K562 (cell line): ENCODE measurements around the gene MYO18B. TPM values are rescaled to one million over a fixed set of nuclear protein-coding genes. Genes with fewer than 3 reads are reported as not detected.

ENCODE experiments used
- BRCA1 ChIP-seq, 2 experiments: fragments of 450-650 bp in 1 of 2; sonication (generic) in 1 of 2; formaldehyde crosslinking in 1 of 2; IDR thresholded peaks; 2 replicates each; pipeline versions ENCODE4 v1.5.0 to v1.6.1; 2017 to 2020; ENCODE audit warnings: mild to moderate bottlenecking in 1 of 2, missing genetic modification reagents in 1 of 2
- CCNT2 ChIP-seq: IDR thresholded peaks from 2 replicates; pipeline ENCODE4 v1.6.1; 2011; ENCODE audit warnings: borderline replicate concordance, low read depth, mild to moderate bottlenecking, moderate library complexity, mixed read lengths, low read length; ENCODE audit not compliant: insufficient read length; ENCODE audit errors: extremely low read depth
- ELK3 ChIP-seq: fragments of 450-650 bp; formaldehyde crosslinking; IDR thresholded peaks from 2 replicates; pipeline ENCODE4 v1.4.0; 2020; ENCODE audit warnings: mild to moderate bottlenecking
- EP300 ChIP-seq: IDR thresholded peaks from 2 replicates; pipeline ENCODE4 v1.6.1; 2012; ENCODE audit warnings: low read length, improper control_type of control experiment
- HEY1 ChIP-seq: fragments of 250-450 bp; sonication (Bioruptor Pico); IDR thresholded peaks from 2 replicates; pipeline ENCODE4 v1.5.0; 2020; ENCODE audit warnings: mild to moderate bottlenecking, moderate library complexity, borderline replicate concordance
- HNRNPK ChIP-seq: fragments of 200-400 bp; formaldehyde crosslinking; IDR thresholded peaks from one replicate; pipeline ENCODE4 v1.6.1; 2018; ENCODE audit warnings: mild to moderate bottlenecking, low read depth, low read length; ENCODE audit not compliant: poor library complexity, severe bottlenecking
- KDM1A ChIP-seq, 2 experiments: fragments of 450-650 bp; IDR thresholded peaks; 2 replicates each; pipeline ENCODE4 v1.6.1; 2016; ENCODE audit warnings: mild to moderate bottlenecking in 2 of 2
- KLF16 ChIP-seq: IDR thresholded peaks from 2 replicates; pipeline ENCODE4 v1.6.1; 2016; ENCODE audit warnings: antibody characterized with exemption
- MEIS2 ChIP-seq: fragments of 450-650 bp; IDR thresholded peaks from 2 replicates; pipeline ENCODE4 v1.6.1; 2014; ENCODE audit warnings: mild to moderate bottlenecking; ENCODE audit not compliant: partially characterized antibody
- MYC ChIP-seq, 2 experiments: fragments of 250-450 bp in 1 of 2; sonication (Bioruptor Pico) in 1 of 2; IDR thresholded peaks; 2 replicates each; pipeline versions ENCODE4 v1.5.1 to v1.6.1; 2012 to 2021; ENCODE audit warnings: low read depth in 2 of 2, borderline replicate concordance in 1 of 2, improper control_type of control experiment in 1 of 2, low read length in 1 of 2, mild to moderate bottlenecking in 1 of 2, moderate library complexity in 1 of 2
- POU5F1 ChIP-seq: fragments of 150-350 bp; IDR thresholded peaks from 2 replicates; pipeline ENCODE4 v1.6.1; 2014; ENCODE audit warnings: borderline replicate concordance, low read length, low read depth, mild to moderate bottlenecking; ENCODE audit not compliant: partially characterized antibody
- SMARCA4 ChIP-seq: fragments of 450-650 bp; IDR thresholded peaks from 2 replicates; pipeline ENCODE4 v1.6.1; 2016
- TBP ChIP-seq: optimal IDR thresholded peaks from 2 replicates; pipeline ENCODE3; 2011; ENCODE audit warnings: low read depth, low read length, improper control_type of control experiment
- ZFX ChIP-seq: sonication (generic); formaldehyde crosslinking; IDR thresholded peaks from 2 replicates; pipeline ENCODE4 v1.8.0; 2022; ENCODE audit warnings: mild to moderate bottlenecking, missing genetic modification reagents, moderate library complexity
- ZNF12 ChIP-seq: sonication (generic); formaldehyde crosslinking; IDR thresholded peaks from 2 replicates; pipeline ENCODE4 v1.4.0; 2020; ENCODE audit warnings: mild to moderate bottlenecking, missing genetic modification reagents
- ZNF592 ChIP-seq: fragments of 450-650 bp; IDR thresholded peaks from 2 replicates; pipeline ENCODE4 v1.6.1; 2017; ENCODE audit warnings: antibody characterized with exemption, mild to moderate bottlenecking
- ZNF668 ChIP-seq: fragments of 250-450 bp; sonication (Bioruptor Pico); IDR thresholded peaks from 2 replicates; pipeline ENCODE4 v1.8.0; 2022; ENCODE audit warnings: mild to moderate bottlenecking, inconsistent platforms
- polyA plus RNA-seq, 8 experiments: library from polyadenylated mRNA; depleted of rRNA in 4 of 8; stranded (reverse) in 5 of 8; unstranded in 3 of 8; fragments of >200 nt; fragmentation: Nextera tagmentation in 2 of 8; fragmentation: Illumina TruSeq in 1 of 8; extraction: Ambion mirVana in 2 of 8; extraction: Trizol in 1 of 8; gene quantifications; 2 replicates each; pipeline versions ENCODE4 v1.2.1 to v1.2.3, GENCODE V29; 2011 to 2014; ENCODE audit warnings: inconsistent platforms in 1 of 8, missing spikeins in 1 of 8
- total RNA-seq, 7 experiments: library from RNA; depleted of rRNA in 6 of 7; stranded (reverse); fragments of >200 nt in 6 of 7; fragmentation: Illumina TruSeq in 2 of 7; extraction: Trizol in 2 of 7; gene quantifications; 2 replicates each; pipeline versions ENCODE4 v1.2.1 to v1.2.3, GENCODE V29; 2011 to 2021; ENCODE audit warnings: low replicate concordance in 1 of 7
- TF ChIP-seq, protein P1 (sequence below): sonication (generic); IDR thresholded peaks from 2 replicates; pipeline ENCODE4 v1.6.1; 2016
- TF ChIP-seq, protein P2 (sequence below): fragments of 450-650 bp; IDR thresholded peaks from 2 replicates; pipeline ENCODE4 v1.6.1; 2016; ENCODE audit warnings: antibody characterized with exemption

Gene MYO18B
- total and polyA plus RNA-seq, 9 of the 15 experiments (the other 6 are each of a cell fraction or from before 2014, with no cell fraction given): 0.06 to 7.0 (median 4.3) TPM

DNA sequence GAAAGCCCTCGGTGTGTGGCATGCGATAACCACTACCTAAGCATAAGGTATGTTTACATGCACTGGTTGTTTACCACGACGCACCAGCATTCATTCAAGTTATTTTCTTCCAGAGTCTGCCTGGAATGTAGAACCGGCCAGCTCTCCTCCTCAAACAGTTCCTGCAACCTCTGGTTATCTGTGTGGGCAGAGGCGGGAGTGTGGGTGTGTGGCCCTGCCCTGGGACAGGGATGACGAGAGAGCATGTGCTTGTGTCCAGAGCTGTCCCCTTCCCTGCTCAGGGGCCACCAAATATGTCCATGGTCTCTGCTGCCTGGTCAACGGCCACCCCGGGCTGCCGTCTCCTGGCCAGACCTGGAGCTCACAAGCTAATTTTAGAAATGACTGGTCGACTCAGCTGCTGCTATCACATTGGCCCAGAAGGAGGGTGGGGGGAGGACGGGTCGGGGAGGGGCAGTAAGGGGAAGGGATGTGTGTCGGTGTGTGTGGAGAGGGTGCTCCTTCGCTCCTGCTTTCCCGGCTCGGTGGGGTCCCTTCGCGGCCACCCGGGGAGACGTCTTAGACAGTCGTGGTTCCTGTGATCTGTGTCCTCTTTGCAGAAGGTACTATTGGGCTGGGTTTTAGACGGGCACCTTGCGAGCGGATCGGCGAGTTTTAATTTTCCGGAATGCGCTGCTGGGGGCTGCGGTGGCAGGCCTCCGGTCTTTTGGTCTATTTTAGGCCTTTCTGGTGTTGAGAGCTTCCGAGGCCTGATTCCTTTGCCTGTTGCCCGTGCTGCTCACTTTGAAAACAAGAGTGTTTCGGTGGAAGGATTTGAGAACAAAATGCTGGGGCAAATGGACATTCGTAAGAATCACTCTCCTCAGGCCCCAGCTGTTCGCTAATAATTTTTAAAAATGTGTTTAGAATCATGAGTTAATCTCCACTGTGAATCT, at the start of gene MYO18B (continued):
- TF ChIP-seq ZNF668 (CRISPR knock-in tag) (peak; percentile 60; the same call in 1 of the 2 replicates), ZNF12 (CRISPR knock-in tag) (no peak), HEY1 (CRISPR knock-in tag) (no peak), CCNT2 (peak; percentile 68), ZFX (CRISPR knock-in tag) (peak; percentile 59), MYC (IDR thresholded peaks at IDR 0.05; ENCODE audit: low read depth, low read length) (peak; percentile 93), MYC (CRISPR knock-in tag; IDR thresholded peaks at IDR 0.05; ENCODE audit: borderline replicate concordance, low read depth) (no peak), TBP (peak; percentile 56), BRCA1 (IDR thresholded peaks at IDR 0.05) (no peak), BRCA1 (CRISPR knock-in tag; IDR thresholded peaks at IDR 0.05) (no peak), SMARCA4 (peak; percentile 62; the same call in 1 of the 2 replicates), POU5F1 (no peak), KDM1A (IDR thresholded peaks at IDR 0.05) (0 out of 4 replicates have a peak, but pooled peaks of 1 of the 2 experiments have one; percentile 21), HNRNPK (no peak), KLF16 (peak; percentile 76), ZNF592 (peak; percentile 92), EP300 (peak; percentile 69), ELK3 (no peak), MEIS2 (peak; percentile 28)
- TF ChIP-seq, protein P1, sequence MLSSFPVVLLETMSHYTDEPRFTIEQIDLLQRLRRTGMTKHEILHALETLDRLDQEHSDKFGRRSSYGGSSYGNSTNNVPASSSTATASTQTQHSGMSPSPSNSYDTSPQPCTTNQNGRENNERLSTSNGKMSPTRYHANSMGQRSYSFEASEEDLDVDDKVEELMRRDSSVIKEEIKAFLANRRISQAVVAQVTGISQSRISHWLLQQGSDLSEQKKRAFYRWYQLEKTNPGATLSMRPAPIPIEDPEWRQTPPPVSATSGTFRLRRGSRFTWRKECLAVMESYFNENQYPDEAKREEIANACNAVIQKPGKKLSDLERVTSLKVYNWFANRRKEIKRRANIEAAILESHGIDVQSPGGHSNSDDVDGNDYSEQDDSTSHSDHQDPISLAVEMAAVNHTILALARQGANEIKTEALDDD: peak; percentile 58
- TF ChIP-seq, protein P2, sequence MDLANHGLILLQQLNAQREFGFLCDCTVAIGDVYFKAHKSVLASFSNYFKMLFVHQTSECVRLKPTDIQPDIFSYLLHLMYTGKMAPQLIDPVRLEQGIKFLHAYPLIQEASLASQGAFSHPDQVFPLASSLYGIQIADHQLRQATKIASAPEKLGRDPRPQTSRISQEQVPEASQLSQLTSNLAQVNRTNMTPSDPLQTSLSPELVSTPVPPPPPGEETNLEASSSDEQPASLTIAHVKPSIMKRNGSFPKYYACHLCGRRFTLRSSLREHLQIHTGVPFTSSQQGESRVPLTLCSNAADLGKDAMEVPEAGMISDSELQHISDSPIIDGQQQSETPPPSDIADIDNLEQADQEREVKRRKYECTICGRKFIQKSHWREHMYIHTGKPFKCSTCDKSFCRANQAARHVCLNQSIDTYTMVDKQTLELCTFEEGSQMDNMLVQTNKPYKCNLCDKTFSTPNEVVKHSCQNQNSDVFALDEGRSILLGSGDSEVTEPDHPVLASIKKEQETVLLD: no peak; the same call in 1 of the 2 replicates
